ENCODE results near the gene TUBB6.
A peak's percentile ranks its signal among the peaks of the same experiment; 100 is the strongest.

TUBB6 gene

DNA sequence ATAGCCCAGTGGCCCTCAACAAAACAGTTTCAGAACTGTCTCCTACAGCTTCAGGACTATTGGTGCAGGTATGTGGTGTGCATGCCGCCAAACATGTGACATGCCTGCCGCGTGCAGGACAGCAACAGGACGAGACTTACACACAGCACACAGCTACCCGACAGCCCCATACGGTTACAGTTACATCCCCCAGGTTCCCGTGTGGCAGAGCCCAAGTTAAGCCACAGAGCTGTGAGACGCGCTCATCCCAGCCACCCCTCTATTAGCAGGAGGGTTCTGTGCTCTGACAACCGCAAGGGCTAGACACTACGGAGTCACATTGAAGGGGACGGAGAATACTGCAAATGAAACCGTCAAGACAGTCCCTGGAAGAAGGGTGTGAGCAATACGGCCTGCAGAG, 16.4 kb upstream of the TUBB6 start:
- DNase-seq = no peak

DNA sequence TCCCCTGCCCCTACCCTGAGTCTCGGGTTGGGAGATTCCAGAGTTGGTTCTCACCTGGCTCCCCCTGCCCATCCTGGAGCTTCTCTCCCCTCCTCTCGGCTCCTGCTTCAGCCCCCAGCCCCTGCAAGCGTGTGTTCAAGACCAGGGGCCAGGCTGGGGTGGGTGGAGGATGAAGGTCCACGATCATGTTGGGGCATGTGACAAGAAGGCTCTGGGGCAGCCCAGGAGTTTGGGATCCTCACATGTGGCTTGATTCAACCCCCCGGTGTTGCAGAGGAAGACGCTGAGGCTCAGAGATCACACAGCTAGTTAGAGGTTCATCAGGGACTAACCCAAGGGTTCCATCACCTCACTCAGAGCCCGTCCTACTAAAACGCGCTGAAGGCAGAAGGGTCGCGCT, 14.2 kb upstream of the TUBB6 start:
- DNase-seq = no peak

DNA sequence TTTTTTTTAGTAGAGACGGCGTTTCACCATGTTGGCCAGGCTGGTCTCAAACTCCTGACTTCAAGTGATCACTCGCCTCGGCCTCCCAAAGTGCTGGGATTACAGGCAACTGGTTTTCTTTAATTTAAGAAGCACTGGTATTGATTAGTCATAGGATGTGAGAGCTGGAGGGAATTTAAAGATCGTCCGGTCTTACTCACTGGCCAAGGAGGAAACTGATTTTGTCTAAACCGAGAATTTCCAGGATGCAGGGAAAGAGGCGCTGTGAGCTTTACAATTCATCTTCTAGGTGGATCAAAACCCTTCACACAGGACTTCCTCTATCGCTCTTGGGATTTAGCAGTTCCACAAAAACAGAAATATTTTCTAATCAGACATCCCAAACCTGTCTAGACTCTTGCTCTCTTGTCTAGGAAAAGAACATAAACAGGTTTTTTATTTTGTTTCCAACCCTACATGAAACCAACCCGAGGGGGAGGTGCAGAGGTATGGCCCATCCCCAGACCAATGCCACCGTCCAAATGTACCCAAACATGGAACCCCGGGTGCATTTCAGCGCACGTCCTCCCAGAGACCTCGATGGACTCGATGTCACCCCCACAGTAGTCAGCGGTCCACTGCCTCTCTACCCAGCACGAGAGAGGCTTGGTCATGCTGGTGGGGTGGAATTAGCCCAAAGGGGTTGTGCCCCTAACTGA, 12.5 kb upstream of the TUBB6 start:
- DNase-seq = no peak

DNA sequence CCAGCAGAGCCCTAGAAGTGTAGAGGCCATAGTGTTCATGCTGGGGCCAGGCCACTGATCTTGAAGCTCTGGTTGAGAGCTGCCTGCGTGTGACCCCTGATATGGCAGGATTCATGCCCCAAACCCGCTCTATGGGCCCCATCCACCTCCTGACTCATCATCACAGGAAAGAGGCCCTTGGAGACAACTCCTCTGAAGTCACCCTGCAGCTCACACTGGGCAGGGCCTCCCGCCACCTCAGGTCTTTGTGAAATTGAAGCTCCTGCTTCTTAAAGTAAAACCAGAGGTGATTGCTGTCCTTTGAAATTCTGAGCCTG, 12.0 kb upstream of the TUBB6 start:
- DNase-seq = no peak

DNA sequence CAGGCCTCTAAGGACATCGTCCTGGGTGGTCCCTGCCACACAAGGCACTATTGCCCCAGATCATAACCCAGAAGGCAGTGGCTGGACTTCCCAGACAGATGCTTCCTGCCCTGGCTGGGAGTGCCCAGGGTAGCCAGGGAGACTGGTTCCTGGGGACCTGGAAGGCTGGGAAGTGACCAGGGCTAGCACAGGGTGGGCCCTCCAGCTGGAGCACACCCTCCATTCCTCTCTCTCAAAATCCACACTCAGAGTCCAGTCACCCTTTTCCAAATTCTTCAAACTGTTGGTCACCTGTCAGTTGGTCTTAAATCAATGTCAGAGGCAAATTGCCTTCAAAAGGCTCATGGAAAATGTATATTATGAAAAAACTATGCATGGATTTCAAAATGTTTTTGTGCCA, 11.6 kb upstream of the TUBB6 start:
- no peak for DNase-seq

DNA sequence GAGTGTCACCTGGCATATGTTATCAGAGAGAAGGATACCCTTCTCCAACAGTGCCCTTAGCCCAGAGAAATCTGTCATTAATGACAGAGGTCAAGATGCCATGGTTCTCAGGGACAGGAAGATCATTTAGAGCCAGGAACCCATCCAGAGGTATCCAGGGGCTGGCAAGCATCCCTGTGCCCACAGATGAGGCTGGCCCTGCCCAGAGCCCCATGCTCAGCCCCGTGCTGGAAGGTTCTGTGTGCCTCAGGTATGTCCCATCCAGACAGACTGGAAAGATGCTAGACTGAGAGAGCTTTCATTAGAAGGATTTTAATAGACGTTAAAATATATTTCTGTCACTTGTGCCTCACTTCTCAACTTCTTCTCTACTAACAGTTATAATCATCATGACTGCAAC, 8.2 kb upstream of the TUBB6 start:
- no peak for DNase-seq

DNA sequence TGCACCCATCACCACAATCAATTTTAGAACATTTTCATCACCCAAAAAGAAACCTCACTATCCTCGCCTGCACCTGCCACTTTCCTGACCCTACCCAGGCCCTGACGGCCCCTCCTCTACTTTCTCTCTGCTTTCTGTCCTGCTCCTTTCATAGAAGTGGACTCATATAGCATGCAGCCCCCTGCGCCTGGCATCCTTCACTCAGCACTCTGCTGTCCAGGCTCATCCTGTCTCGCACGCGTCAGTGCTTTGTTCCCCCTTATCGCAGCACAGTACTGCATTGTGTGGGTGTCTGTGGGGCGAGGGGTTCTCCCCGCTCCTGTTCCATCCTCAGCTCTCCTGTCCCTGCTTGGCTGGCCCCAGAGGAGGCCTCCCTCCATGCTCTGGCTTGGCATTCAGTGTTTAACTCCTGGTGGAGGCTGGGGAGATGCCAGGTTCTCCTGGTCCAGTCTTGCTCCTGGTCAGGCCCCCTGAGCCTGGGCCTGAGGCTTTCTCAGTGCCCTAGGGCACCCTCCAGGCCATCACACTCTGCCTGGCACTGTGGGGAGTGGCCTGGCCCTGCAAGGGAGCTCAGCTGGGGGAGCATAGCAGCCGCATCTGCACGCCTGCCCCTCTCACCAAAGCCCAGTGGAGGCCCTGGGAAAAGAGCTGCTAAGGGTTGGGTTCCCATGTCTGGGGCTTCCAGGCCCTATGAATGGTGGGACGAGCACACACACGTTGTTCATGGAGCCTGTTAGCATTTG, 6.6 kb upstream of the TUBB6 start:
- no peak for DNase-seq

DNA sequence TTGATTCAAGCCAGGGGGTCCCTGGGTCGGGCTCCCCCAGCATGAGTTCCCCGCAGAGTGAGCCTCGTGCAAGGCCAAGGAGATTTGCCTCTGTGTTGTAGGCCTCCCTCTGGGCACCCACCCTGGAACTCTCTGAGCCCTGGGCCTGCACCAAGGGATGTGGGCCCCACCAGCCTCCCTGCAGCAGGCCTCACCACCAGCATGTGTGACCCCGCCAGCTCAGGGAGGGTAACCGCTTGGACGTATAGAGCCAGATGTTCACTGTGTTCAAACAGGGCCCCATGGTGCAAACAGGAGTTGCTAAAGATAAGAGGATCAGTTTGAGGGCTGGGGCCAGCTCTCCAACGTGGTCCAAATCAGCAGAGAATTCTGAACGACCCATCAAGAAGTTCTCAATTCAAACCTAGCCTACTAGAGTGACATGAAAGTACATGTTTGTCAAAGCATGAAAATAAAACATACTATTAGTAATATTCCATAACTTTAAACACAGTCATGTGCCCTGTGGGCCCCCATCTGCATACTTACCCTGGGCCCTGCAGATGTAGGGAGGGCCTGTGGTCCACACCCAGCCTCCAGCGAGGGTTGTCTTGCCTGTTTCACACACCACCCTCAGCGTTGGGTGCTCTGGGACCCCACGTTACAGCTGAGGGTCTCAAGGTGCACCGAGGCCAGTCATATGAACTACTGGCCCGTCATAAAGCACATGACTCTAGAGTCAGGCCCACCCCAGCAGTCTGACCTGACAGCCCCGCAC, 5.5 kb upstream of the TUBB6 start:
- no peak for DNase-seq

DNA sequence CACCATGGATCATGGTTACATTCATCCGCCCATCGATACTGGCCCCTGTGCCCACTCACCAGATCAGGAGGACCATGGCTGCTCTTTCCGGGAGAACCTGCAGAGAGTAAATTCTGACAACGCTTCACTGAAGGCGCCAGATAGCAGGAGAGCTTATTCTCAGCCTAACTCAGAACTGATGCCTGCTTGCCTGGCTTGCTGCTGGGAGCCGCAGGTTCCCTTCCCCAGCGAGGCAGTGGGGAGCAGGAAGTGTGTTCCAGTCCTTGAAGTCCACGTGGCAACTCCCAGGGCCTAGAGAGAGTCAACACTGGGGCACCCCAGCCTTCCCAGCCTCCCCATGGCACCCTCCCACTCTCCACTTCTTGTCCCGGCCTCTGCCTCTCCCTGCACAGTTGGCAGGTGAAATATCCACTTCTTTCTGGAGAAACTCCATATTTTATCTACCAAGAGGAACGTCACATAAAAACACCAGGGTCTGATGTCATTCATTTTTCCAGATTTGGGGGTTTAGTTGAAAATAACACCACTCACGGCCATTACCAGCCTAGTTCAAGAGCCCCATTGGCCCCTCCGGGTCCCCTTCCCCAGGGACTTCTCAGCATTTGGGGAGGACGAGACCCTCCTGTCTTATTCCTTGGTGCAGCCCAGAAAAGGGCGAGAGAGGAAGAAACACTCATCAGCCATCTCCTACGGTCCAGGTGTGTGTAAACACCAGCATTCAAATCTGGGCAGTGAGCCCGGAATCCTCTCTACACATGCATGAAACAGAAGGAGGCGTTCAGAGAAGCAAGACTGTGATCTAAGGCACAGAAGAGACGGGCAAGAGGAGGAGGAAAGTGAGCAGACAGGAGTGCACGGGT, 3.5 kb upstream of the TUBB6 start:
- no peak for DNase-seq

DNA sequence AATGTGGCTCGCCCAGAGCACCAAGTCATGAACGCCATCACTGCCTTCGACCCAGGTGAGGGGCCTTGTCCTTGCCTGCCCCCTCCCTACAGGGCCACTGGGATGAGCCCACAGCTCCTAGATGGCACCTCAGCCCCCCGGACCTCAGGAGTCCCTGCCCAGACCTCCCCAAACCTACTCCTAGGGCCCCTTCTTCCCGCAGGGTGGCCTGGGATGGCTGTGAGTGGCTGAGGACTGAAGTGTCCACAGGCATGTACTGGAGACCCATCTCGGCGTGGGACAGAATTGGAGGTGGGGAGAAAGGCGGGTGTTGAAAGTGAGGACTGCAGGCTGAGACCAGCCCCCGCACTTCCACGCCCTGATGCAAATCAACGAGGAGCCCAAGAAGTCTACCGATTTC, 2.8 kb upstream of the TUBB6 start:
- no peak for DNase-seq

DNA sequence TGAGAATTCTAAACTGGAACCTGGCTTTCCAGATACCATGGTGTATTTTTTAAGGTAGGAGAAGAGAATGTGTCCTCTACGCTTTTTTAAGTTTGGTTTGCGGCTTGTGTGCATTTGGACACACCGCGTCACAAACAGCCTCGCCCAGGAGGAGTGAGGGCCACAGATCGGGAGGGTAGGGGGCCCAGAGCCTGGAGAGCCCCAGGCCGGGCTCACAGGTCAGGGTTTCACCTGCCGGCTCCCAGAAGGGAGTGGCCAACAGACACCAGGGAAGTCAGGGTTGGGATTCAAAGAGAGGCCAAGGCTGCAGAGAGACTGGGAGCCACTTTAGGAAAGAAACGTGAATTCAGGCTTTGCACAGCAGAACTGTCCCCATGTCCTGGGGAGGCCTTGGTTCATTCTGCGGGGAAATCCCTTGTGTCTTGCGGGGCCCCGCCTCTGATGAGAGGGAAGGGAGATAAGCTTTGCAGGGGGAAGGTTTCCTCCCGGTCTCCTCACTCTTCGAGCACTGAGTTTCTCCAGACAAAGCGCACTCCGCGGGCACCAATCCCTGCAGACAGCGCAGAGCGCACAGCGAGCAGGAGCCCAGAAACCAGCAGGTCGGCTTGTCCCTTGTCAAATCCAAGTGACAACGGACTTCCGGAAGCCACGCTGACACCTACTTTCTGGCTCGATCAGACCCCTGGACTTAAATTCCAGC, 2.0 kb upstream of the TUBB6 start:
- DNase-seq = no peak

DNA sequence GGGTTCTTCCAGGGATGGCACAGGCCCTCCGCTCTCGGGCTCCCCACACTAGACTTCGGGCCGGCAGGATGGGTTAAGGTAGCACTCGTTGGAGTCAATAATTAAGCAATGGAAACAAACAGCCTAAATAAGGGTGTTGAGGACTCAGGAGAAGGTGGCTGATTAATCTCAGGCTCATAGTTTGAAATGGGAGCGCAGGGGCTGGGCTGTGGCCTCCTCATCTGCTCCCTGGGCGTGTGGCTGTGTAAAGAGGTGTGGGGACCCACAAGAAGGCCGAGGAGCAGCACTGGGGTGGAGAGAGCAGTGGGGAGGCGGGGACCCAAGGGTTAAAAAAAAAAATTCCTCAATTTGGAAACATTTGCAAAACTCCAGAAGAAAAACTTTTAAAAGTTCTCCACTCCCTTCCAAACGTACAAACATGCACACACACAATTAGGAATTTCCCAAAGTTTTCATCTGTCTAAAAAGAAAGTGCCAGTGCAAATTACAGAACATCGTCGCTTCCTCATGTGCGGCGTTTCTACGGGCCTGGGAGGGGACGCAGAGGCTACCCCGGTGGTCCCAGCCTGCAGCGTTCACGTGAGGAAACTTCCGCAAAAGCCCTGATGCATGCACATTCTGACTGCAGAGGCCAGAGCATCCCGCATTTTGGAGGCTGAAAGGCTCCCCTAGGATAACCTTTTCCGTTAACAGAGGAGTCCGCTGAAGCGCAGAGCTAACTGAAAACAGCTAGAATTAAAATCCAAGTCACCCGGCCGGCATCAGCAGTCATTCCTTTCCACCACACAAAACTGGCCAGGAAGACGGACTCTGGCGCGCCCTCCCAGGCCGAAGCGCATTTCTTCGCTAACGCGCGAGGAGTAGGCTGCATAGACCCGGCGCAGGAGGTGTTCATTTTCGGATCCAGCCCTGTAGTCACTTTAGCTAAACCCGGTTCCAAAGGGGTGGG, 1.0 kb upstream of the TUBB6 start:
- no peak for DNase-seq

DNA sequence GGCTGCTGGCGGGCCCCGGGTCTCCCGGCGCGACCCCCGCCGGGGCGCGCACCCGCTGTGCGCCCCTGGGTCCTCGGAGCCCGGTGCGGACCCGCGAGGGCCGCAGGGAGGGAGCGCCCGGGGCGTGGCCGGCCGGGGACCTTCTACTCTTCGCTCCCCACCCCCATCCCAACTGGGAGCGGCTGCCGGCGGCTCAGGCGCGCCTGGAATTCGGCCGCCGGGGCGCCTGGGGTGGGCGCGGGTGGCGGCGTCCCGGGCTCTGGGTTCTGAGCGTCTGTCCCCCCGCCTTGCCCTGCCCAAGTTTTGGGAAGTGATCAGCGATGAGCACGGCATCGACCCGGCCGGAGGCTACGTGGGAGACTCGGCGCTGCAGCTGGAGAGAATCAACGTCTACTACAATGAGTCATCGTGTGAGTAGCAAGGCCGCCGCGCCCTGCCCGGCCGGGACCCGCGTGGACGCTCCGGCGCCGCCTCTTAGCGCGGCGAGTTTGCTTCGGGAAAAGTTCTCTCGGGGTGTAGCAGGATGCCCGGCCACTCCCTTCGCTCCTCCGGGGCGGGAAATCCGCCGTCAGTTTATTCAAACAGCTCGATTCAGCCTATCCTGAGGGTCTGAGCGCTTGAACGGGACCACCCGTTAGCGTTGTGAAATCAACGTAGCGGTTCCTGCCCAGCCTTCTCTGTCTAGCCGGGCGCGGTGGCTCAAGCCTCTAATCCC, 502 bp downstream of the TUBB6 start:
- DNase-seq = peak; percentile 54

DNA sequence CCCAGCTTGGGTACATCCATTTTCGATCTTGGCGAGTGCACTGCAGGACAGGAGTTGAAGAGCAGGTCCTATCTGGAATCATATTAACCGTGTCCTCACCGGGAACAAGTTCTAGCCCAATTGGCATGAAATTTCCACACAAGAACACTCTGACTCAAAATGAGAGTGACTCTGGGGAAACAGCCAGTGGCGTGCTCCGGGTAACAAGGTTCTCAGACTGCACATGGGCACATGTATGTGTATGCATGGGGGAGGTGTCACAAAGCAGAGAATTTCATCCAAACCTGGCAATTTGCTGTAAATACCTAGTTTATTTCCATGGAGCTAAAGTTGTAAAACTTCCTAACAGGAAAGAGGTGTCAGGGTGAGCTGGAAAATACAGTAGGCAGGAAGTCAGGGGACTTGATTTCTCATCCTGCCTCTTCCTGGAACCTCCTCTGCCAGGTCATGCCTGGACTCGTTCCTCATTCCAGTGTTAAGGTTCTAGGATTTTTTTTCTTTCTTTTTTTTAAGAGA, 1.7 kb downstream of the TUBB6 start:
- DNase-seq = no peak

DNA sequence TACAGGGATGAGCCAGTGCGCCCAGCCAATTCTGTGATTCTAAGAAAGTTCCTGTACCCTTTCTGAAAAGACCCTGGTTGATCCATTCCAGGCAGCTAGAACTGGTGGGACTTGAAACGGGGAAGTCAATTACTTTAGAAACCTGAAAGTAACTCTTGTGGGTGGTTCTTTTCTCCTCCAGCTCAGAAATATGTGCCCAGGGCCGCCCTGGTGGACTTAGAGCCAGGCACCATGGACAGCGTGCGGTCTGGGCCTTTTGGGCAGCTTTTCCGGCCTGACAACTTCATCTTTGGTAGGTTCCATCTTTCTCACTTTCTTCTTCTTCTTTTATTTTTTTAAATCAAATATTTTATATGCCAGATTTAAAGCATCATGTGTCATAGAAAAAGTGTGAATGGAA, 2.7 kb downstream of the TUBB6 start:
- no peak for DNase-seq

DNA sequence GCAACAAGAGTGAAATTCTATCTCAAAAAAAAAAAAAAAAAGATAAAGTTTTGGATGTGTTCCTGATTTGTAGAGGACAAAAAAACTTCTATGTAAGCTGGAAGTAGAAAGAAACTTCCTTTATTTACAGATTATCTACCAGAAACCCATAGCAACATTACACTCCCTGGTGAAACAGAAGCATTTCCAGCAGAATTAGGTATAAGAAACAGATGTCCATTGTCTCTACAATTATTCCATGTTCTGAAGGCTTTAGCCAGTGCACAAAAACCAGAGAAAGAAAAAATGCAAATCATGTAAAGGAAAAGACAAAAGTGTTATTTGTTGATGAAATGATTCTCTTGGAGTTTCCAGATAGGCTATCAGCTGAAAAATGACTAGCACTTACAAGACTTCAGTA, 4.9 kb downstream of the TUBB6 start:
- no peak for DNase-seq

DNA sequence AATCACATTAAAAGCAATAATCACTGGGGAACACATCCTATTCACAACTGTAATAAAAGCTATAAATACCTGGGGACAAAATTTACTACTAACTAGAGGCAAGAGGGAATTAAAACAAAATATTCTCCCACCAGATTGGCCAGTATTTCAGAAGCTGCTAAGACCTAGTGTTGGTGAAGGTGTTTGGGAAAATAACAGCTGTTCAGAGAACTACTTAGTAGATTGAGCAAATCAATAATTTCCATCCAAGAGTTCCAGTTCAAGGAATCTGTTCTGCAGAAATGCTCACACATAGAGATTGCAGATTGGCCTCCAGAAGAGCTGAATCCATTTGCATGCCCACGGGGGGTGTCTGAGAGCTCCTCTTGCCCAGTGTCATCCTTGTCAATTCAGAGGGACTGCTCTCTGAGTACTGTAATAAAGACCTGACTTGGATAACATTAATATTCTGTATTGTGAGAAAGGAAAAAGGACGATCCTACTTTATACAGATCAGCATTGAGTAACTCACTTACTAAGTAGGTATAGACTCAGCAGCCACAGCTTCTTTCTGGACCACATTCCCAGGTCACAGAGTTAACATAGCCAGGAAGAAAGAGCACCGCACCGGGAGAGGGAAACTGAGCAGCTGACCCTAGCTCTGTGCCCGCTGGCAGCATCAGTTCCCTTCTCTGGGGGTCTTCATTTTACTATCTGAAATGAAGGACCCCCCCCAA, 5.6 kb downstream of the TUBB6 start:
- DNase-seq = no peak

DNA sequence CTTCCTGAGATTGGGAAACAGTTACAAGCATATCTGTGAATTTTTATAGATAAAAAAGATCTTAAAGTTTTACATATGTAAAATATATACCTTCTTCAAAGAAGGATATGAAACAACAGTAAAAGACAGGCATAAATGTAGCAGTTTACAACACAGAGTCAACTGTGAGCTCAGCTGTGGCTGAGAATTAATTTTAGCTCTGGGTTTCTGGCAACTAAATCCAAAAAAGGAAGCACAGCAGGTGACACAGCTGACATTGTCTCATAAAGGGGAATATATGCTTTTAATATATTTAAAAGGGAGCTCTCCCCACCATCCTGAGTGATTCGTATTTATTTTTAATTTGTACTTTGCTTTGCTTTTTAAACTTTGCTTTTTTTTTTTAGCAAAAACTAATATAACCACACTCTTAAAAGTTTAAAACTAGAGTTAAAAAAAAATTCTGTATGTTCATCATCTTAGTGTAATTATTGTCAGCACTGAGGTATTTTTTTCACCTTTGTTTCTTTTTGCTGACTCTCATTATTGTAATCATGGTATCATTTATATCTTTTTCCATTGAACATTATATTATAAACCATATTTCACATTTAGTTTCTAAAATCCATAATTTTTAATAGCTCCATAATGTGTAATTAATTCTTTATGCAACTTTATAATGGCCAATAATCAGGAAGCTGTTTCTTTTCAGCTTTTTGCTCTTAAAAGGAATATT, 6.7 kb downstream of the TUBB6 start:
- DNase-seq = no peak

DNA sequence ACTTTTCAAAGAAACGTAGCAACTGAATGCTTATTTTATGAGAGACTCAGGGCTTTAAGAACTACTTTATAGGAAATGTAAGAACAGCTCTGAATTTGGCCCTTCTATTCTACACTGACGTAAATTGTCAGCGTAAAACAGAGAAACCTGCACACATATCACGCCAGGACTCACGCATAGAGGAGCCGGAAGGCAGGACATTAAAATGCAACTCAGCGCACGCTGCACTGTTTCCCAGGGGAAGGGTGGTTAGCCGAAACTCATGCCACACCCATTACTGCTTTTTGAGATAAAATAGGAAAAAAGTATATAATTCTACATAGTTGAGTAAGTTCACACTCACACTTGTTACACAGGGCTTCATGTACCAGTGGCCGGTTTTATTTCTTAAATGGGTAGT, 7.4 kb downstream of the TUBB6 start:
- no peak for DNase-seq
